SK-N-SH treated with all-trans-retinoic acid at 6 μM for 48 hours (cell line): ENCODE results near the gene CLUH.

Experiments used
- ATAC-seq: fragments of 200-7000 bp; cut with Tn5 transposase; 3 replicates; pipeline ENCODE4 v1.9.1; 2020; ENCODE audit warnings: mild to moderate bottlenecking, moderate library complexity
- ARNTL ChIP-seq: fragments of 450-650 bp; formaldehyde crosslinking; IDR thresholded peaks from 2 replicates; pipeline ENCODE4 v1.5.0; 2020; ENCODE audit warnings: low read depth, mild to moderate bottlenecking, moderate library complexity, borderline replicate concordance
- BACH2 ChIP-seq: fragments of 250-450 bp; sonication (Bioruptor Pico); IDR thresholded peaks from 2 replicates; pipeline ENCODE4 v1.9.0; 2021; ENCODE audit warnings: mild to moderate bottlenecking, borderline replicate concordance
- CSDC2 ChIP-seq: fragments of 250-450 bp; sonication (Bioruptor Pico); IDR thresholded peaks from 2 replicates; pipeline ENCODE4 v1.5.0; 2020; ENCODE audit warnings: mild to moderate bottlenecking, moderate library complexity
- GLIS3 ChIP-seq: fragments of 250-450 bp; sonication (Bioruptor Pico); IDR thresholded peaks from 2 replicates; pipeline ENCODE4 v1.5.0; 2020; ENCODE audit warnings: mild to moderate bottlenecking, moderate library complexity
- ISL1 ChIP-seq: fragments of 250-450 bp; sonication (Bioruptor Pico); IDR thresholded peaks from 2 replicates; pipeline ENCODE4 v2.1.2; 2022; ENCODE audit warnings: mild to moderate bottlenecking, moderate library complexity
- OSR1 ChIP-seq: fragments of 250-450 bp; sonication (Bioruptor Pico); IDR thresholded peaks from 2 replicates; pipeline ENCODE4 v1.8.0; 2022; ENCODE audit warnings: moderate library complexity, mild to moderate bottlenecking, inconsistent platforms
- PPARA ChIP-seq: fragments of 250-450 bp; sonication (Bioruptor Pico); IDR thresholded peaks from 2 replicates; pipeline ENCODE4 v1.5.0; 2020; ENCODE audit warnings: mild to moderate bottlenecking, borderline replicate concordance
- TCF4 ChIP-seq: fragments of 250-450 bp; sonication (Bioruptor Pico); IDR thresholded peaks from 2 replicates; pipeline ENCODE4 v1.8.0; 2021; ENCODE audit warnings: mild to moderate bottlenecking, moderate library complexity, borderline replicate concordance
- TOX ChIP-seq: fragments of 250-450 bp; sonication (Bioruptor Pico); IDR thresholded peaks from 2 replicates; pipeline ENCODE4 v1.8.0; 2021; ENCODE audit warnings: mild to moderate bottlenecking, moderate library complexity, borderline replicate concordance
- ZC3H10 ChIP-seq: fragments of 250-450 bp; sonication (Bioruptor Pico); IDR thresholded peaks from 2 replicates; pipeline ENCODE4 v1.5.1; 2021; ENCODE audit warnings: mild to moderate bottlenecking, moderate library complexity
- ZFP3 ChIP-seq: fragments of 250-450 bp; sonication (Bioruptor Pico); IDR thresholded peaks from 2 replicates; pipeline ENCODE4 v1.5.0; 2020; ENCODE audit warnings: mild to moderate bottlenecking, moderate library complexity
- ZFP30 ChIP-seq: fragments of 450-650 bp; formaldehyde crosslinking; IDR thresholded peaks from 2 replicates; pipeline ENCODE4 v1.5.0; 2022; ENCODE audit warnings: mild to moderate bottlenecking, moderate library complexity
- ZNF70 ChIP-seq: fragments of 450-650 bp; formaldehyde crosslinking; IDR thresholded peaks from 2 replicates; pipeline ENCODE4 v1.5.0; 2020; ENCODE audit warnings: mild to moderate bottlenecking, moderate library complexity
- TF ChIP-seq, protein P1 (sequence below): fragments of 250-450 bp; sonication (Bioruptor Pico); IDR thresholded peaks from 2 replicates; pipeline ENCODE4 v1.5.0; 2020; ENCODE audit warnings: mild to moderate bottlenecking, moderate library complexity
- TF ChIP-seq, protein P2 (sequence below): fragments of 250-450 bp; sonication (Bioruptor Pico); IDR thresholded peaks from 2 replicates; pipeline ENCODE4 v1.8.0; 2020; ENCODE audit warnings: mild to moderate bottlenecking, moderate library complexity, borderline replicate concordance
- TF ChIP-seq, protein P3 (sequence below): fragments of 250-450 bp; sonication (Bioruptor Pico); IDR thresholded peaks from 2 replicates; pipeline ENCODE4 v1.5.1; 2021; ENCODE audit warnings: mild to moderate bottlenecking, moderate library complexity
- TF ChIP-seq, protein P4 (sequence below): fragments of 250-450 bp; sonication (Bioruptor Pico); IDR thresholded peaks from 2 replicates; pipeline ENCODE4 v1.8.0; 2021; ENCODE audit warnings: low read depth, mild to moderate bottlenecking, moderate library complexity, borderline replicate concordance
- TF ChIP-seq, protein P5 (sequence below): fragments of 250-450 bp; sonication (Bioruptor Pico); IDR thresholded peaks from 2 replicates; pipeline ENCODE4 v1.5.1; 2020; ENCODE audit warnings: low read depth, mild to moderate bottlenecking, moderate library complexity

CLUH gene

DNA sequence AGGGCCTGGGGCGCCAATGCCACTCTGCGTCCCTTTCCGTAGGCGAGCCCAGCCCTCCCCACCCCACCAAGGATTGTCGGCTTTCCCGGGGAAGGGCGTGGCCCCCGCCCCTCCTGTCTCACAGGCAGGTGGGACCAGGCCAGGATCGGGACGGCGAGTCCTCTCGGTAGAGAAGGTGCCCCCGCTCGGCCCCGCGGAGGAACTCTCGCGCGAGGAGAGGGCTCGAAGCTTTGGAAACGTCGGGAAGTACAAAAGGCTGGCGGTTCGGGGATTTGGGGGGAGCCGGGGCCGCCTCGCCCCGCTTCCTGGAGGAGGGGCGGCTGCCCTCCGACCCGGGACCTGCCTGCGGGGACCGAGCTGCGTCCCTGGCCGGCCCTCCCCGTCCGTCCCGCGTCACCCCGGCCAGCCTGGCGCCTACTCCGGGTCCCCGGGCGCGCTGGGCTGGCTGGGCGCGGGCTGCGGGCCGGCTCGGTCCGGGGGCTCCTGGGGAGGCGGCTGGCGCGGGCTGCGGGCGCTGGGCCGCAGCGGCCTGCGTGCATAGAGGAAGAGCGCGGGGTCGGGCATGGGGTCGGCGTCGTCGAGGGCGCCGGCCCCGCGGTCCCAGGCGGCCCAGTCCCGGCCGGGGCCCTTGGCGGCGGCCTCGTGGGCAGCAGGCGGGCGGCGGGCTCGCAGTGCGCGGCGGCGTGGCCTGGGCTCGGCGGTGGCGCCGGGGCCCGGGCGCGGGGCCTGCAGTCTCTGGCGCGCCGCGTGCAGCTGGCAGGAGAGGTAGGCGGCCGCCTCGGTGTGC lies 12.6 kb upstream of the CLUH start (continued):
- TF ChIP-seq ZNF70 (CRISPR knock-in tag), result no peak
- no peak for TF ChIP-seq CSDC2 (CRISPR knock-in tag)

DNA sequence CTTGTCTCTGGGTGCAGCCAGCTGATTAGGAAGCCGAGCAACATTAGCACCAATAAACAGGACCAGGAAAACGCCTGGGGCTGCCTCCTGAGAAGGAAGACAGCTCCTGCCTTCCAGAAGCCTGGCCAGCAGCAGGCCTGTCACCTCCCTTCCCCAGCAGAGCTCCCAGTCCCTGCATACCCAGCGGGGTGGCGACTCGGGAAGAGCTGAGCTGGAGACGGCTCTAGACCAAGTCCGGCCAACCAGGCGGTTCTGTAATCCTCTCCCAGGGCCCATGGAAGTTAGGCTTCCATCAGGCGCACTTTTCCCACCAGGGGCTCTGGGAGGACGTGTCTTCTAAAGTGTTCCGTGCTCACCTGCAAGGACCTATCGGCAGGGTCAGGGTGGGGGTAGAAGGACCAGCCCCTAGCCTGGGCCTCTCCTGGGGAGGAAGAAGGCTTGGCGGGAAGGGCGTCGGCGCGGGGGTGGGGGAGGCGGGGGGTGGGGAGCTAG lies 12.0 kb upstream of the CLUH start:
- TF ChIP-seq ARNTL (no peak), ZC3H10 (CRISPR knock-in tag) (no peak), TCF4 (no peak), OSR1 (CRISPR knock-in tag) (no peak), ZNF70 (CRISPR knock-in tag) (no peak), ZFP3 (CRISPR knock-in tag) (no peak), ISL1 (CRISPR knock-in tag) (no peak), CSDC2 (CRISPR knock-in tag) (no peak), TOX (no peak), ZFP30 (no peak), GLIS3 (CRISPR knock-in tag) (no peak)
- TF ChIP-seq, protein P1, sequence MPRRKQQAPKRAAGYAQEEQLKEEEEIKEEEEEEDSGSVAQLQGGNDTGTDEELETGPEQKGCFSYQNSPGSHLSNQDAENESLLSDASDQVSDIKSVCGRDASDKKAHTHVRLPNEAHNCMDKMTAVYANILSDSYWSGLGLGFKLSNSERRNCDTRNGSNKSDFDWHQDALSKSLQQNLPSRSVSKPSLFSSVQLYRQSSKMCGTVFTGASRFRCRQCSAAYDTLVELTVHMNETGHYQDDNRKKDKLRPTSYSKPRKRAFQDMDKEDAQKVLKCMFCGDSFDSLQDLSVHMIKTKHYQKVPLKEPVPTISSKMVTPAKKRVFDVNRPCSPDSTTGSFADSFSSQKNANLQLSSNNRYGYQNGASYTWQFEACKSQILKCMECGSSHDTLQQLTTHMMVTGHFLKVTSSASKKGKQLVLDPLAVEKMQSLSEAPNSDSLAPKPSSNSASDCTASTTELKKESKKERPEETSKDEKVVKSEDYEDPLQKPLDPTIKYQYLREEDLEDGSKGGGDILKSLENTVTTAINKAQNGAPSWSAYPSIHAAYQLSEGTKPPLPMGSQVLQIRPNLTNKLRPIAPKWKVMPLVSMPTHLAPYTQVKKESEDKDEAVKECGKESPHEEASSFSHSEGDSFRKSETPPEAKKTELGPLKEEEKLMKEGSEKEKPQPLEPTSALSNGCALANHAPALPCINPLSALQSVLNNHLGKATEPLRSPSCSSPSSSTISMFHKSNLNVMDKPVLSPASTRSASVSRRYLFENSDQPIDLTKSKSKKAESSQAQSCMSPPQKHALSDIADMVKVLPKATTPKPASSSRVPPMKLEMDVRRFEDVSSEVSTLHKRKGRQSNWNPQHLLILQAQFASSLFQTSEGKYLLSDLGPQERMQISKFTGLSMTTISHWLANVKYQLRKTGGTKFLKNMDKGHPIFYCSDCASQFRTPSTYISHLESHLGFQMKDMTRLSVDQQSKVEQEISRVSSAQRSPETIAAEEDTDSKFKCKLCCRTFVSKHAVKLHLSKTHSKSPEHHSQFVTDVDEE, result no peak
- TF ChIP-seq, protein P2, sequence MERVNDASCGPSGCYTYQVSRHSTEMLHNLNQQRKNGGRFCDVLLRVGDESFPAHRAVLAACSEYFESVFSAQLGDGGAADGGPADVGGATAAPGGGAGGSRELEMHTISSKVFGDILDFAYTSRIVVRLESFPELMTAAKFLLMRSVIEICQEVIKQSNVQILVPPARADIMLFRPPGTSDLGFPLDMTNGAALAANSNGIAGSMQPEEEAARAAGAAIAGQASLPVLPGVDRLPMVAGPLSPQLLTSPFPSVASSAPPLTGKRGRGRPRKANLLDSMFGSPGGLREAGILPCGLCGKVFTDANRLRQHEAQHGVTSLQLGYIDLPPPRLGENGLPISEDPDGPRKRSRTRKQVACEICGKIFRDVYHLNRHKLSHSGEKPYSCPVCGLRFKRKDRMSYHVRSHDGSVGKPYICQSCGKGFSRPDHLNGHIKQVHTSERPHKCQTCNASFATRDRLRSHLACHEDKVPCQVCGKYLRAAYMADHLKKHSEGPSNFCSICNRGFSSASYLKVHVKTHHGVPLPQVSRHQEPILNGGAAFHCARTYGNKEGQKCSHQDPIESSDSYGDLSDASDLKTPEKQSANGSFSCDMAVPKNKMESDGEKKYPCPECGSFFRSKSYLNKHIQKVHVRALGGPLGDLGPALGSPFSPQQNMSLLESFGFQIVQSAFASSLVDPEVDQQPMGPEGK (CRISPR knock-in tag), result no peak
- TF ChIP-seq, protein P3, sequence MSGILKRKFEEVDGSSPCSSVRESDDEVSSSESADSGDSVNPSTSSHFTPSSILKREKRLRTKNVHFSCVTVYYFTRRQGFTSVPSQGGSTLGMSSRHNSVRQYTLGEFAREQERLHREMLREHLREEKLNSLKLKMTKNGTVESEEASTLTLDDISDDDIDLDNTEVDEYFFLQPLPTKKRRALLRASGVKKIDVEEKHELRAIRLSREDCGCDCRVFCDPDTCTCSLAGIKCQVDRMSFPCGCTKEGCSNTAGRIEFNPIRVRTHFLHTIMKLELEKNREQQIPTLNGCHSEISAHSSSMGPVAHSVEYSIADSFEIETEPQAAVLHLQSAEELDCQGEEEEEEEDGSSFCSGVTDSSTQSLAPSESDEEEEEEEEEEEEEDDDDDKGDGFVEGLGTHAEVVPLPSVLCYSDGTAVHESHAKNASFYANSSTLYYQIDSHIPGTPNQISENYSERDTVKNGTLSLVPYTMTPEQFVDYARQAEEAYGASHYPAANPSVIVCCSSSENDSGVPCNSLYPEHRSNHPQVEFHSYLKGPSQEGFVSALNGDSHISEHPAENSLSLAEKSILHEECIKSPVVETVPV (CRISPR knock-in tag), result no peak
- ATAC-seq, result no peak

DNA sequence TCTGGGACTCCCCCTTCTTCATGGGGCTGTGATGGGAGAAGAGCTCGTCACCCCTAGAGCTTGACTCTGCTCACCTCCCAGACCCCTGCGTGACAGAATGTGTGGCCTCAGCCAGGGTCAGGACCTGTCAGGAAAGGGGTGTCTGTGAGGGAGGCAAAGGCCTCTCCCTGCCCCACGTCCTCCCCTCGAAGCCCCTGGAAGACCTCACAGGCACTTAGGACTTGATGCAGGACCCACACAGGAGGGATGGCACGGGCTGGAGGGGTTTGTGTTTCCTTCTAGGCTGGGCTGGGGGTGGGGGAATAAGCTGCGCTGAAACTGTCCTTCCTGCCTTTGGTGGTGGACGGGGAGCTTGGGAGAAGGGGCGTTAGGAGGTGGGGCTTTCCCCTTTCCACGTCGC lies 11.0 kb upstream of the CLUH start:
- no peak for TF ChIP-seq BACH2 (CRISPR knock-in tag)
- TF ChIP-seq, protein P3 (CRISPR knock-in tag), result no peak
- TF ChIP-seq, protein P4, sequence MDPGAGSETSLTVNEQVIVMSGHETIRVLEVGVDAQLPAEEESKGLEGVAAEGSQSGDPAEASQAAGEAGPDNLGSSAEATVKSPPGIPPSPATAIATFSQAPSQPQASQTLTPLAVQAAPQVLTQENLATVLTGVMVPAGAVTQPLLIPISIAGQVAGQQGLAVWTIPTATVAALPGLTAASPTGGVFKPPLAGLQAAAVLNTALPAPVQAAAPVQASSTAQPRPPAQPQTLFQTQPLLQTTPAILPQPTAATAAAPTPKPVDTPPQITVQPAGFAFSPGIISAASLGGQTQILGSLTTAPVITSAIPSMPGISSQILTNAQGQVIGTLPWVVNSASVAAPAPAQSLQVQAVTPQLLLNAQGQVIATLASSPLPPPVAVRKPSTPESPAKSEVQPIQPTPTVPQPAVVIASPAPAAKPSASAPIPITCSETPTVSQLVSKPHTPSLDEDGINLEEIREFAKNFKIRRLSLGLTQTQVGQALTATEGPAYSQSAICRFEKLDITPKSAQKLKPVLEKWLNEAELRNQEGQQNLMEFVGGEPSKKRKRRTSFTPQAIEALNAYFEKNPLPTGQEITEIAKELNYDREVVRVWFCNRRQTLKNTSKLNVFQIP (CRISPR knock-in tag), result no peak
- TF ChIP-seq PPARA, result no peak
- no peak for TF ChIP-seq ZFP30
- no peak for TF ChIP-seq ZFP3 (CRISPR knock-in tag)
- TF ChIP-seq, protein P5, sequence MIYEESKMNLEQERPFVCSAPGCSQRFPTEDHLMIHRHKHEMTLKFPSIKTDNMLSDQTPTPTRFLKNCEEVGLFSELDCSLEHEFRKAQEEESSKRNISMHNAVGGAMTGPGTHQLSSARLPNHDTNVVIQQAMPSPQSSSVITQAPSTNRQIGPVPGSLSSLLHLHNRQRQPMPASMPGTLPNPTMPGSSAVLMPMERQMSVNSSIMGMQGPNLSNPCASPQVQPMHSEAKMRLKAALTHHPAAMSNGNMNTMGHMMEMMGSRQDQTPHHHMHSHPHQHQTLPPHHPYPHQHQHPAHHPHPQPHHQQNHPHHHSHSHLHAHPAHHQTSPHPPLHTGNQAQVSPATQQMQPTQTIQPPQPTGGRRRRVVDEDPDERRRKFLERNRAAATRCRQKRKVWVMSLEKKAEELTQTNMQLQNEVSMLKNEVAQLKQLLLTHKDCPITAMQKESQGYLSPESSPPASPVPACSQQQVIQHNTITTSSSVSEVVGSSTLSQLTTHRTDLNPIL (CRISPR knock-in tag), result no peak
- no peak for TF ChIP-seq GLIS3 (CRISPR knock-in tag)
- TF ChIP-seq, protein P2 (CRISPR knock-in tag), result no peak
- TF ChIP-seq, protein P1, result no peak
- no peak for TF ChIP-seq CSDC2 (CRISPR knock-in tag)
- no peak for TF ChIP-seq ARNTL
- no peak for ATAC-seq
